ENCODE measurements around the gene PRSS58. TPM values are rescaled to one million over a fixed set of nuclear protein-coding genes. Genes with fewer than 3 reads are reported as not detected.

The PRSS58 gene
- total RNA-seq, 2 experiments from 2014 or later, result not detected

GRCh38 chr7:142231716-142232115, 26.1 kb downstream of the PRSS58 start:
- Mint-ChIP-seq H3K27ac (no peak overlapping the region), H3K36me3 (ENCODE audit: low read depth) (no peaks in the 10 kb centered on the region), H3K4me1 (ENCODE audit: low read depth) (no peaks in the 10 kb centered on the region), H3K4me3 (no peak overlapping the region), H3K27me3 (peaks cover 14% of the 10 kb centered on the region), H3K9me3 (no peaks in the 10 kb centered on the region)
- POLR2A ChIA-PET, result no interaction called here
- TF ChIP-seq CTCF (IDR thresholded peaks at IDR 0.05), result no peak
- no peak for DNase-seq
- ATAC-seq, result peak; percentile 34
- intact Hi-C loops (cut with micrococcal nuclease), result no loop called here
- CTCF ChIA-PET, result interaction anchor here (0.9 kb wide), 1 partner anchor 9 kb away, joined by 3 read pairs; no protein-coding TSS in a partner anchor

- intact Hi-C loops (cut with micrococcal nuclease), result no loop called here
- no peaks in the 10 kb centered on the region for H3K4me1 Mint-ChIP-seq (ENCODE audit: low read depth)
- H3K4me3 Mint-ChIP-seq, result no peak overlapping the region
- H3K9me3 Mint-ChIP-seq, result no peaks in the 10 kb centered on the region
- H3K27ac Mint-ChIP-seq, result no peak overlapping the region
- no peaks in the 10 kb centered on the region for H3K36me3 Mint-ChIP-seq (ENCODE audit: low read depth)
- DNase-seq, result no peak
- H3K27me3 Mint-ChIP-seq, result peaks cover 8% of the 10 kb centered on the region
- ATAC-seq, result no peak
- CTCF ChIA-PET, result interaction anchor here (1.2 kb wide), 1 partner anchor 9 kb away, joined by 3 read pairs; no protein-coding TSS in a partner anchor
- POLR2A ChIA-PET, result no interaction called here
- TF ChIP-seq CTCF (IDR thresholded peaks at IDR 0.05), result no peak
These were observed 29.2 kb downstream of the PRSS58 start for GRCh38 chr7:142228537-142229104.

Other genes with a start within 250 kb of the PRSS58 start
- not detected for gene MGAM2, start 146.3 kb downstream of the PRSS58 start, total RNA-seq

Measured in activated CD8-positive, alpha-beta T cell treated with anti-CD3 and anti-CD28 coated beads for 36 hours (primary cell).